Head of caudate nucleus (tissue), 42 donors: ENCODE results near the gene PLCL1.

Experiments
- DNase-seq, 42 donors: peaks; one replicate each; pipeline versions ENCODE4 v3.0.0 to v3.0.0-alpha.2; 2020 to 2021; ENCODE audit warnings: mixed read lengths in 7 of 42
- intact Hi-C: fragments of 100-400 bp; cut with DNase I; formaldehyde crosslinking; loops from one replicate; pipeline ENCODE4 v1.15.0; 2022

The PLCL1 gene

DNA sequence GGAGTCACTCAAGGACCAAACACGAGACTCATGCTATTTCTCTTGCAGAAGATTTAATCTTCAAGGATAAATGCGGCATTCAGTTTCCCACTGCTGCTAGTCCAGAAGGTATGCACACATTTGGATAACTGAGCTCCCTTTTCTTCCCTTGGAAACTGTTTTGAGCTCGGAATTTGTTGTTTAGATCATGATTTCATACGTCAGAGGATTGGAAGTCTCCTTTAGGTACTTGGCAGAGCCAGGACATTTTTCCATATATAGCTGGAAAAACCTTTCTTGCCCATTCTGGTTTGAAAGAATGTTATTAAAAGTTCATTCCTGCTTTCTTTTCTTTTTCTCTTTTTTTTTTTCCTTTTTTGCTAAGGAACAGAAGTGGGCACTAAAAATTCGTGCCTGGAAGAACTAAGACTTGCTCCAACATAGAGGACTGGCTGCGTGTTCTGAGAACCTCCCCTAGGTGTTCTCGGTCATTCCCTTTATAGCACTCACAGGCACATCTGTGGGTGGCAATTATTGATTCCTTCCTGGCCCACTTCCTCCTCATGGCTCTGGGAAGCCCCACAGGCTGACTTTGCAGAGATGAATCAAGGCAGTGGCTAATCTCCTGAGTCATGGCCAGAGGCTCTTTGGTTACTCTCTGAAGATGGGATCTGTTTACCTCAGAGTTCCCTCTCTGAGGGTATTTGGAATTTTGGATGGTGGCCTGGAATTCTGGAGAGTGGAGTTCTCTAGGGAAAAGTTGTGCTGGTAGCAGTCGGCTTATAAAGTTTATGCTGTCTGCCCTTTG is 104.8 kb downstream of the PLCL1 start:
- intact Hi-C loops = no loop called here
- no peak for DNase-seq

DNA sequence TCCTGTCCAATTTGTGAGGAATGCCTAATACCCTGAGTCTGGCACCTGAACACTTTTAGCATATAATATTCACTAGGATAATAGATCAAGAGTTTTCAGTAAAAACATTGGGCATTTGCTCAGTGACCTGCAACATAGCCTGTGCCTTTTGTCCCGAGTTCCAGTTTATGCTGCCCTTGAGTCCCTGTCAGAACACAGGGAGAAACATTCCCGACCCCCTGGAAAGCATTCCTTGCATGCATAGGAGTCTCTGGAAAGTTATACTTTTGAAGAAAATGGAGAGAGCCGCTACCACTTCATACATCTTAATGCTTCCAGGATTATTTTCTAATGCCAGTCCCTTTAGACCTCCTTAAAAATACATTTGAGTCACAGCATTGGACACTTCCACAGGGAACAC is 107.3 kb downstream of the PLCL1 start:
- DNase-seq = no peak
- intact Hi-C loops = no loop called here

DNA sequence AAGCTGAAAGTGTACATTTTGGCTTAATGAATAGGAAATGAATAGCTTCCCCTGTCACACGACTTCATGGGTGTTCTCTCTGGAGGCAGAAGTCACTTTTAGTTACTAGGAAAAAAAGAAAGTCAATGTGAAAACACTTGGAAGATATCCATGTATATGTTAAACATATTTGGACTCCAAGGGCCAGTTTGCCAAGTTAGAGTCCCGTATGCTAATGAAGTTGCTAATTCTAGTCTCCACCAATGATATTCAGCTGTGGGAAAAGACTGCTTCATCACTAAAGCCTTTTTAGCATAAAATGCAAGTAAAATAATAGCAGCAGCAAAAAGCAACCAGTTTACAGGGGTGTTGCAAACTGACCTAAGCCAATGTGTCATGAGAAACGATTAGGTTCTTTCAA is 108.7 kb downstream of the PLCL1 start:
- no peak for DNase-seq
- intact Hi-C loops = no loop called here

DNA sequence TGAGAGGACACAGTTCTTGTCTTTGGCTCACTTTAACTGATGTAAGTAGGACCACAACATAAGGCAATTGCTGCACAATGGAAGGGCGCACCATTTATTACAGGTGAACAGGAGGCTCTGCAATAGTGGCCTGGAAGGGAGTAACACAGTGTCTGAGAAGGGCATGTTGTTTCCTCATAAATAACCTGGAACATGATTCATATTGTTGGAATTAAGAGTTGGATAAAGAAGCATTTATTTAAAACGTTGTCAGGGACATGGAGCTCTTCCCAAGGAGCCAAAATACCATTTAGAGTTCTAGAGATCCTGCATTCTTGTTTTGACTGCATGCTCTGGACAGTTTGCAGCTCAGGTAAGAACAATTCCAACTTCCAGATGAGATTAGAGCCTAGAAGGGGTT is 110.4 kb downstream of the PLCL1 start:
- DNase-seq = no peak
- intact Hi-C loops = no loop called here

DNA sequence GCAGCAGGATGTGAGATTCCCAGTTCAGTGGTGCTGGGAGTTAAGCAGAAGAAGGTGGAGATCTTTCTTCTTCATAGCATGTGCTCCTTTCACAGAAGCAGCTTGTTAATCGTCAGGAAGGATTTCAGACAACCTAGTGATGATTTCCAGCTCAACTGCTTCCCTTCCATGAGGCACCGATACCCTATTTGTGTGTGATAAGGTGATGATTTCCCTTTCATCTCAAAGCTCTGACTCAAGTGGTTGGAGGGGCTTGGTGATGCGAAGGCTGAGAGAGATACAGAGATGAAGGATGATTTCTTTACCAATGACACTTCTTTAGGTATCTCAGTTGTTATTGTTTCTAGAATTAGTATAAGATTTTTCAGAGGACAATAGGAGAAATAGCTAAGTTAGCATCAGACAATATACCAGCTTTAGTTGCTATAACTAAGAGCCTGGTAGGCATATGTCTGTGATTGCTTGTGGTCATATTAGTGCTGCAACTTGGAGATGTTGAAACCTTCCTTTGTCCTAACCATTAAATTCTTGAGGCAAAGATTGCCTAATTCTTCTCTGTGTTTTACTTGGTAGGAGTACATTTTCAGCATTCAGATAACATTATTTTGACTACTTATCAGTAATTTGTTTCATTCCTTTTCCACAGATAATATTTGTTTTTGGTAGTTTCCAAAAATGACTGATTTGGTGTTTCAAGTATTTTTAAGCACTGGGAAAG is 111.3 kb downstream of the PLCL1 start:
- DNase-seq = no peak
- intact Hi-C loops = no loop called here

DNA sequence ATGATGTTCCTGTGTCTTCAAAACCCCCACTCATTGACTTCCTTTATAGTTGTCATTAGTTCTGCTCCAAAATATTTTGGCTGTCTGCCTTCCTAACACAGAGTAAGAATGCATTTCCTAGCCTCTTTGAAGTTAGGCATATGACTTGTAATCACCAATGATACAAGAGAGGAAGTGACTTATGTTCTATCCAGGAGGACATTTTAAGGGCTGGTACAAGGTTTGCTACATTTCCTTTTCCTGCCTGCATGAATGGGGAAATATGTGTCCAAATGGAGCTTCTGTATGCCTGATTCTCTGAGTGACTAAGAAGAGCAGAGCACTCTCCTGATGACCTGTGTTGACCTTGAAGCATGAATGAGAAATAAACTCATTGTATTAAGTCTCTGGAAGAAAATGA is 115.1 kb downstream of the PLCL1 start:
- no peak for DNase-seq
- intact Hi-C loops = no loop called here

DNA sequence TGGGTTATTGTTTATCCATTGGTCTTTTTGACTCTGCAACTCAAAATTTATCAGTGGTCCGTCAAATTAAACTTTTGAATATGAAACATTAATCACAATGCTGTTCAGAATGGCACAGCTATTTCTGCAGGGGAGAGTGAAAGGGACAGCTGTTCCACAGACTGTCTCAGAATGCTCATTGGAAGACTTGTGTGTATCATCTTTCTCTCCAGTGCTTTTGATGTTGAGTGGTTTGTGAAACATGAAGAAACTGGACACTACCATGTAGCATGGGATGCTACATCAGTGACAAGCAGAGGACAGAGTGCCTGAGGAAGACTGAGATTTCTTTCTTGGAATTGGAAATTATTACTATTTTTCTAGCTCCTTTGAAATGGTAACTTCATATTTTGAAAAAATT is 115.7 kb downstream of the PLCL1 start:
- intact Hi-C loops = no loop called here
- no peak for DNase-seq

DNA sequence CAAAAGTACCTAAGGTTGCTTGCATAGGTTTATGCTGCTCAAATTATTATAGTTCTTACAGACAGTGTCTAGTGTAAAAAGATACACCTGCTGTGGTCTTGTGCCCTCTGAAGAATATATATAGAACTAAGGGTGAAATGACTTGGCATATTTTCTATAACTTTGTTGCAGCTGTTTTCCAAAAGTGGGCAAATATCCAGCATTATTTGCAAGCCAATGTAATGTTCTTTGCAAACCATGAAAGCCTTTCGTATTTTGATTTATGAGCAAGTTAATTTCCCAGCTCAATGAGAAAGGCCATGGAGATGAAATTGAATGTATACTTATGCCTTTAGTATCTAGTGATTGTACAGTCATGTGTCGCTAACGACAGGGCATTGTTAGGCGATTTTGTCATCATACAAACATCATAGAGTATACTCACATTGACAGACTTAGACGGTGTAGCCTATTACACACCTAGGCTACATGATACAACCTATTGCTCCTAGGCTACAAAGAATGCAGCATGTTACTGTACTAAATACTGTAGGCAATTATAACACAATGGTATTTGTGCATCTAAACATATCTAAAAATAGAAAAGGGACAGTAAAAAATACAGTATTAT is 116.3 kb downstream of the PLCL1 start:
- DNase-seq = no peak
- intact Hi-C loops = no loop called here

DNA sequence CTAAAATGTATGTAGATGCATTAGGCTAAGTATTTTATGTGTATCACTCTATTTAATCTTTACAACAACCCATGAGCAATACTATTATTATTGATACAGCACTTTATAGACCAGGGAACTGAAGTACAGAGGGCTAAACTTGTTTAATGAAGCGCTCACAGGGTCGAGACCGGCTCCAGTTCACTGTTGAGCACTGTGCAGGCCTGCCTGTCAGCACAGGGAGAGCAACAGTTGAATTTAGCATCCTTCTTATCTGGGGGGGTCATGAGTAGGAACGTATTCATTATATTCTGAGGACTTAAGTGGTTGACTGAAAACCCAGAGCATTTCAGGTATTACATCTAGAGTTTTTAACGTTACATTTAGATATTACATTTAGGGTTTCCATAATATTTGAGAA is 120.1 kb downstream of the PLCL1 start:
- intact Hi-C loops = no loop called here
- DNase-seq = no peak

DNA sequence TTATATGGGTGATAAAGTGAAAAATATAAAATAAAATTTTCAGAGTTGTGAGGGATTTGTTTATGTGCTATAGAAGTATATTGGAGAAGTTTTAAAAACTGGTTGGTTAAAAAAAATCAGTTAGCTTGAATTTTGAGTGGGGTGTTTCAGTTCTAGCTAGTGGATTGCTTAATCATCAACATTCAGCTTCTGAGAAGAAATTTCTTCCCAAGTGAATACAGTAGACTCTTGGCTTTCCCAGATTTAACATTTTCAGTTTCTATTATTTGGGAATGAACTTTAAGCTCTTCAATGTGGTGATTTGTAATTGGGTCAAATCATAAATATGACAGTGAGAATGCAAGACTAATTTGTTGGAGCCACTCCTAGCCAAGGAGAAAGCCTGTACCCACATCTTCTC is 120.8 kb downstream of the PLCL1 start:
- intact Hi-C loops = no loop called here
- no peak for DNase-seq

DNA sequence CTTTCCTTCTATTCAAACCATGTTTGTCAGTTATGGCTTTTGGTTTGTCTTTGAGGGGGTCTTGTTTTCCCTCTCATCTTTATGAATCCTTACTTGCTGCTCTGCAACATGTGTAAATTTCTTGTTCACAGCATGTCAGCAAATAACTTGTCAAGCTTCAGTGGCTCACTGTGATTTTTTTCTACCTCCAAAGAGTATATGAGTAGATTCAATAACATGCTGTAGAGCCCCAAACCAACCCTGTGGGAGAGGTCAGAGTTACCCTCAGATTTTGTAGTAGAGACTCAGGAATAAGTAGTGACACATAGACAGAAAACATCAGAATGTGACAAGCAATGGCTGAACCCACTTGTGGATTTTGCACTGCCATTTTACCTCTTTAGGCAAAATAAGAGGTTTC is 121.6 kb downstream of the PLCL1 start:
- DNase-seq = no peak
- intact Hi-C loops = no loop called here

DNA sequence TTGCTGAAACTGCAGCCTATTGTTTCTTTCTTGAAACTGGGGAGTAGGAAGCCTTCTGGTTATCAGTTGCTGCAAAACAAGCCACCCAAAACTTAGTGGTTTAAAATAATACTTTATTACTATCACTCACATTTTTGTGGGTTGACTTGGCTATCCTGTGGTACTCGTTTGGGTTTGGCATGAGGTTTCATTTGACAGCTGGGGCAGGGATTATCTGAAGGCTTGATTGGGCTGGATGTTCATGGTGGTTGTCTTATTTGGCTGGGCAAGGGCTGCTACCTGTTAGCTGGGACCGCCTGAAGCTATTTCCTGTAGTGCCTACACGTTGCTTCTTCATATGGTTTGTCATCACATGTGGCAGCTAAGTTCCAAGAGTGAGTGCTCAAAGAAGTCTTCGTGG is 122.3 kb downstream of the PLCL1 start:
- DNase-seq = no peak
- intact Hi-C loops = no loop called here

DNA sequence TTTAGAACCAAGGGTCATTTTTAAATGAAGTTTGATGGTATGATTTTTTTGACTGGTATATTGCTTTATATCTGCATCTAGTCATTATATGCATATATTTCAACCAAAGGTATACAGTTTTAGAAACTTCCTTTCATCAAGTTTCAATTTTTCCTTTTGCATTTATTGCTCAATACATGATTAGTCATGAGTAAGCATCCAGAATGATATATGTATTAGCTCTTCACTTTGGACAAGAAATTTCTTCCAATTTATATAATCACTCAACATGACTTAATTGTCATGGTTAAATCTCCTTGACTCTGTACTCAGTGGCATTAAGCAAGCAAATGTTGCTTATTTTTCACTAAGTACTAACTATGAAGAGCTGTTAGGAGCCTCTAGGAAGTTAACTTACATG is 123.6 kb downstream of the PLCL1 start:
- DNase-seq = no peak
- intact Hi-C loops = no loop called here

DNA sequence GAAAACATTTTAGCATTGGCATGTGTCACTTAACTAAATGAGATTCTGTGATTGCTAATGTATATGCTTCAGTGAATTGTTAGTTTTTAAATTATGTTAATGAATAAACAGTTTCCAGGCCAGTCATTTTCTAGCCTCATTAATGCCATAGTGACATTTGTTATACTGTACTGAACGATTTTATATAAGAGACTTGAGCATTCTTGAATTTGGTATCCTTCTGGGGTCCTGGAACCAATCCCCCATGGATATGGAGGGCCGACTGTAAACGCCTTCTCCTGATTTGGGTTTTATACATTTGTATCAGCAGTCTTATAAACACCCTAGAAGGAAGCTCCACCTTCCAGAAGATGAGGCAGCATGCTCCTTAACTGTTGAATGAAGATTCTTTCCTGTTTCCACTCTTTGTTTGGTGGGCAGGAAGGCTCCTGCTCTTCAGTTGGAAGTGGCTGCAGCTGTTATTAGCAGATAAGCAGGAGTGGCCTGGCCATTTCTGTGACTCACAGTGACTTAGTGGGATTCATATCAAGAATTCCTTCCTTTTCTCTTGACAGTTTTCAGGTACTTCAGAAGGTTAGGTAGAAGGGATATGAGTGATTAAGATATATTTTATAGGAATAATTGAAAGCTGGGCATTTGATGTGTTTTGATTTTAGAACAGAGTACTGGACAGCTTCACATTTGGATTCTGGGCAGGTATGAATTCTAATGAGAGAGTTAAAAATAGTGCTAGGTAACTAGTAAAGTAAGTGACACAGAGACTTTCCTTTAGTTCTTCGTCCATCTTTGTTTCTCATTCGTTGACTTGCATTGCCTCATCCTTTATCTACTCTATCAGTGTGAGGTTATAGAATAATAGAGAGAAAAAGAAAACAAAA is 124.9 kb downstream of the PLCL1 start:
- intact Hi-C loops = no loop called here
- DNase-seq = no peak

DNA sequence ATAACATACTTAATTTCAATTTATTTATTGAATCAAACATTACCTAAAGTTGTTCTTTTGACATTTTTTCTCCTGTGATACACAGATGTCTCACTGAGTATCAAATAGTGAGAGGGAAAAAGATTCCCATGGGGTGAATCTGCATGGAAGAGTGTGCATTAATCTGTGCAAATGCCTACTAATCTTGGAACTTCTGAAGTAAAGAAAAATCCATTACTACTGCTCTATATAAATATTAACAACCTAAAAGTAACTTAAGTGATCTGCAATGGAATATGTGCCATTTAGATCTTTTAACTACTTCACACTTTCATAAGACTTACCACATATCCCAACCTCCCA is 125.5 kb downstream of the PLCL1 start:
- intact Hi-C loops = no loop called here
- DNase-seq = no peak

DNA sequence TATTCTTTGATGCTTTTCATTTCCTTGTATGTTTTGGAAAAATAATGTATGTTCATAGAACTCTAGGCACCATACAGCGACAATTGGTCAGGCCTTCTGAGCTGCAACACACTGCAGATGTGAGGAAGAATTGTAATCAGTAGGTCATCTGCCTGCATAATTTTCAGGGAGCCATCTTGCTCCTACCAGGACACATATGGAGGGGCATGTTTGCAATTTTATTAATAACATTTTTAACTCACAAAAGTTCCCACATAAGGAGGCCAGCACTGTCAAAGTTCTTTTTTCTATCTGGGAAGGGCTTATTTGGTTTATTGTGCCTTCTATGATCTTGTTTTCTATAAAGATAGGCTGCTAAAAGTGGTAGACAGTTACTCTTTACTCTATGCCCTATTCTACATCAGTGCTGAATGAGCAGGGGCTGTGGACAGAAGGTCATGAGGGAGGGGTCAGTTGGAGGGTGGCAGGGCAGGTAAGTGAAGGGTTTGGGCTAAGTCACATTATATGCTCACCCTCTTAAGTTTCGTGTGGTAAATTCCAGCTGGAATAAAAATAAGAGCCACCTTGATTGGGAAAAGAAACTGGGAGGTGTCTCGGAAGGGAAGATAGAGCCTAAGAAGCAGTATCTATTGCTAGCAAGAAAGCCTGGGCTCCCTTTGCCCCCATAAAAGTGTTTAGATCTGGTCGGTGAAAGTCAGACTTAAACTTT is 126.3 kb downstream of the PLCL1 start:
- no peak for DNase-seq

DNA sequence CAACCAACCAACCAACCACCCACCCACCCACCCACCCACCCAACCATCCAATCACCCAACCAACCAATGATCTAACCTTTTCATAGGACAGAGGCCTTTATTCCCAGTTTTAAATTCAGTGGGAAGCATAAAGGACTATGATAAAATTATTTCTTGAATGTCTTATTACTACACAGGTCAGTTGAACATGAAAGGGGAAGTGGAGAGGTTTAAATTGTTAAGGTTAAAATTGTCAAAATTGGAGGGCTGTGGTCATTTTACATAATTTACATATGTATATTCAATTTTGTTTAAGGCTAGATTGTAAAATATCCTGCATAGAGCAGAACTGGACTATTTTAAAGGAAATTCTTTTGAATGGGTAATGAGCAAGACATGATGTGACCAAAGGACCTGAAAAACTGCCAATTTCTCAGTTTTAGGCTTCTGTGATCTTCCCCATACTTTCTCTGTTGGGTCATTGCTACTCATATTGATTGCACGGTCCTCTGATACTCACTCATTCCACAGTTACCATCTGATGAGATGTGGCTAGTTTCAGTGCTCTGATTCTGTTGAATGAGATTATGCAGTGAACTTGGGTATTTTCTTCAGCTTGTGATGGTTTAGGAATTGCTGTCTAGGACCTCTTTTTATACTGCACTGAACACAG is 127.4 kb downstream of the PLCL1 start:
- no peak for DNase-seq
- intact Hi-C loops = no loop called here

More for the DNA sequence above, 126.3 kb downstream of the PLCL1 start:
- intact Hi-C loops = no loop called here

DNA sequence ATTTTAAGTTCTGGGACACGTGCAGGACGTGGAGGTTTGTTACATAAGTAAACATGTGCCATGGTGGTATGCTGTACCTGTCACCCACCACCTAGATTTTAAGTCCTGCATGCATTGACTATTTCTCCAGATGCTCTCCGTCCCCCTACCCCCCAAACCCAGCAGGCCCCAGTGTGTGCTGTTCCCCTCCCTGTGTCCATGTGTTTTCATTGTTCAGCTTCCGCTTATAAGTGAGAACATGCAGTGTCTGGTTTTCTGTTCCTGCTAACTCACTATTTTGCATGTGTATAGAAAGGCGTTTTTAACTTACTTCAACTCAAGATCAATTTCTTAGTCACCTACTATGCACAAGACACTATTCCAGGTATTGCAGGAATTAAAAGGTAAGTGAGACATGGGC is 128.0 kb downstream of the PLCL1 start:
- DNase-seq = no peak
- intact Hi-C loops = no loop called here
